ENCODE data around the gene SH2D3A.

DNA sequence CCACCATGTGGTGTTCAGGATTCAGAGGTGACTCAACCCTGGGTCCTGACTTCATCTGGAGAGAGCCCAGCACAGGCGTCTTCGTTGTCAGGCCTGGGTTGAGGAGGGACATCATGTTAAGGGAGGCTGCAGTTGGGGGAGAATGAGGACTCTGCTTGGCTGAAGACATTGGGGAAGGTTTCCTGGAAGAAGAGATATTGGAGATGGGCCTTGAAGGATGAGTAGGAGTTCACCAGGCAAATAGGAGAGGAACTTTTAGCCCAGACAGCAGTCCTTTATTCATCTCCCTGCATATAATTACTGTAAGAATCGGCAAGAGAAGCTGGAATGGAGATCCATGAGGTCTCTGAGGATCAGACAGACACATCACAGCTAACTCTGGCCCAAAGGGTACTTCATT, 44.1 kb upstream of the SH2D3A start:
- TF ChIP-seq, protein P1, sequence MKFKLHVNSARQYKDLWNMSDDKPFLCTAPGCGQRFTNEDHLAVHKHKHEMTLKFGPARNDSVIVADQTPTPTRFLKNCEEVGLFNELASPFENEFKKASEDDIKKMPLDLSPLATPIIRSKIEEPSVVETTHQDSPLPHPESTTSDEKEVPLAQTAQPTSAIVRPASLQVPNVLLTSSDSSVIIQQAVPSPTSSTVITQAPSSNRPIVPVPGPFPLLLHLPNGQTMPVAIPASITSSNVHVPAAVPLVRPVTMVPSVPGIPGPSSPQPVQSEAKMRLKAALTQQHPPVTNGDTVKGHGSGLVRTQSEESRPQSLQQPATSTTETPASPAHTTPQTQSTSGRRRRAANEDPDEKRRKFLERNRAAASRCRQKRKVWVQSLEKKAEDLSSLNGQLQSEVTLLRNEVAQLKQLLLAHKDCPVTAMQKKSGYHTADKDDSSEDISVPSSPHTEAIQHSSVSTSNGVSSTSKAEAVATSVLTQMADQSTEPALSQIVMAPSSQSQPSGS (CRISPR knock-in tag; IDR thresholded peaks at IDR 0.05; ENCODE audit: borderline replicate concordance, low read depth), result no peak
- TF ChIP-seq, protein P2, sequence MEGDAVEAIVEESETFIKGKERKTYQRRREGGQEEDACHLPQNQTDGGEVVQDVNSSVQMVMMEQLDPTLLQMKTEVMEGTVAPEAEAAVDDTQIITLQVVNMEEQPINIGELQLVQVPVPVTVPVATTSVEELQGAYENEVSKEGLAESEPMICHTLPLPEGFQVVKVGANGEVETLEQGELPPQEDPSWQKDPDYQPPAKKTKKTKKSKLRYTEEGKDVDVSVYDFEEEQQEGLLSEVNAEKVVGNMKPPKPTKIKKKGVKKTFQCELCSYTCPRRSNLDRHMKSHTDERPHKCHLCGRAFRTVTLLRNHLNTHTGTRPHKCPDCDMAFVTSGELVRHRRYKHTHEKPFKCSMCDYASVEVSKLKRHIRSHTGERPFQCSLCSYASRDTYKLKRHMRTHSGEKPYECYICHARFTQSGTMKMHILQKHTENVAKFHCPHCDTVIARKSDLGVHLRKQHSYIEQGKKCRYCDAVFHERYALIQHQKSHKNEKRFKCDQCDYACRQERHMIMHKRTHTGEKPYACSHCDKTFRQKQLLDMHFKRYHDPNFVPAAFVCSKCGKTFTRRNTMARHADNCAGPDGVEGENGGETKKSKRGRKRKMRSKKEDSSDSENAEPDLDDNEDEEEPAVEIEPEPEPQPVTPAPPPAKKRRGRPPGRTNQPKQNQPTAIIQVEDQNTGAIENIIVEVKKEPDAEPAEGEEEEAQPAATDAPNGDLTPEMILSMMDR (IDR thresholded peaks at IDR 0.05), result no peak
- TF ChIP-seq ZNF671 (CRISPR knock-in tag; IDR thresholded peaks at IDR 0.05) (no peak), TEAD4 (CRISPR knock-in tag; IDR thresholded peaks at IDR 0.05) (no peak), SMAD4 (CRISPR knock-in tag; IDR thresholded peaks at IDR 0.05) (no peak), JUN (CRISPR knock-in tag; IDR thresholded peaks at IDR 0.05) (no peak), ELF4 (CRISPR knock-in tag; IDR thresholded peaks at IDR 0.05; ENCODE audit: low read depth) (no peak)
- TF ChIP-seq, protein P3, sequence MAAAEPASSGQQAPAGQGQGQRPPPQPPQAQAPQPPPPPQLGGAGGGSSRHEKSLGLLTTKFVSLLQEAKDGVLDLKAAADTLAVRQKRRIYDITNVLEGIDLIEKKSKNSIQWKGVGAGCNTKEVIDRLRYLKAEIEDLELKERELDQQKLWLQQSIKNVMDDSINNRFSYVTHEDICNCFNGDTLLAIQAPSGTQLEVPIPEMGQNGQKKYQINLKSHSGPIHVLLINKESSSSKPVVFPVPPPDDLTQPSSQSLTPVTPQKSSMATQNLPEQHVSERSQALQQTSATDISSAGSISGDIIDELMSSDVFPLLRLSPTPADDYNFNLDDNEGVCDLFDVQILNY (CRISPR knock-in tag; IDR thresholded peaks at IDR 0.05), result no peak
